Neural progenitor cell (in vitro differentiated cells): ENCODE results near the gene PRR33. TPM values are rescaled to one million over a fixed set of nuclear protein-coding genes. Genes with fewer than 3 reads are reported as not detected.

ENCODE experiments used
- DNase-seq: peaks from one replicate; pipeline ENCODE4 v3.0.0-alpha.2; 2016; ENCODE audit warnings: low spot score
- H2AFZ ChIP-seq: fragments of 200-600 bp; sonication (generic); replicated peaks from 2 replicates; pipeline ENCODE4 v1.6.1; 2016; ENCODE audit warnings: antibody characterized with exemption
- H3F3A ChIP-seq: fragments of 200-600 bp; sonication (generic); 2 replicates; pipeline ENCODE4 v1.6.1; 2016; ENCODE audit warnings: antibody characterized with exemption, low read depth
- H3K27ac ChIP-seq: fragments of 200-600 bp; sonication (generic); 2 replicates; pipeline ENCODE4 v1.5.1; 2016; ENCODE audit warnings: mild to moderate bottlenecking
- H3K27me3 ChIP-seq: fragments of 200-600 bp; sonication (generic); 2 replicates; pipeline ENCODE4 v1.6.1; 2016; ENCODE audit warnings: mild to moderate bottlenecking, moderate library complexity
- H3K36me3 ChIP-seq: fragments of 200-600 bp; sonication (generic); 2 replicates; pipeline ENCODE4 v1.5.1; 2016
- H3K4me1 ChIP-seq: fragments of 200-600 bp; sonication (generic); 2 replicates; pipeline ENCODE4 v1.6.1; 2016; ENCODE audit warnings: mixed run types
- H3K4me2 ChIP-seq: fragments of 200-600 bp; sonication (generic); 2 replicates; pipeline ENCODE4 v1.6.1; 2016
- H3K4me3 ChIP-seq: fragments of 200-600 bp; sonication (generic); 2 replicates; pipeline ENCODE4 v1.5.1; 2016
- H3K79me2 ChIP-seq: fragments of 200-600 bp; sonication (generic); 2 replicates; pipeline ENCODE4 v1.6.1; 2016; ENCODE audit warnings: low read depth
- H3K9ac ChIP-seq: fragments of 200-600 bp; sonication (generic); 2 replicates; pipeline ENCODE4 v1.6.1; 2016
- H3K9me3 ChIP-seq: fragments of 200-600 bp; sonication (generic); 2 replicates; pipeline ENCODE4 v1.5.1; 2016; ENCODE audit warnings: low read depth
- H4K20me1 ChIP-seq: fragments of 200-600 bp; sonication (generic); 2 replicates; pipeline ENCODE4 v1.6.1; 2016; ENCODE audit warnings: low read depth
- H3K27ac Mint-ChIP-seq: 3 replicates; pipeline ENCODE4 v1.8.0; 2021; ENCODE audit warnings: mixed read lengths
- H3K27me3 Mint-ChIP-seq: 2 replicates; pipeline ENCODE4 v1.8.0; 2022; ENCODE audit warnings: low read depth, mild to moderate bottlenecking, inconsistent platforms, moderate library complexity, mixed read lengths; ENCODE audit not compliant: insufficient read depth
- H3K36me3 Mint-ChIP-seq: 3 replicates; pipeline ENCODE4 v1.8.0; 2021; ENCODE audit warnings: mixed read lengths
- H3K4me1 Mint-ChIP-seq: 3 replicates; pipeline ENCODE4 v1.8.0; 2021; ENCODE audit warnings: mixed read lengths
- H3K4me3 Mint-ChIP-seq: 3 replicates; pipeline ENCODE4 v1.8.0; 2021; ENCODE audit warnings: mild to moderate bottlenecking, moderate library complexity, mixed read lengths
- H3K9me3 Mint-ChIP-seq: 3 replicates; pipeline ENCODE4 v1.8.0; 2020; ENCODE audit warnings: mixed read lengths
- CTCF ChIP-seq: fragments of 200-600 bp; sonication (generic); IDR thresholded peaks from 2 replicates; pipeline ENCODE4 v1.5.1; 2017; ENCODE audit warnings: antibody characterized with exemption, mild to moderate bottlenecking
- EZH2 ChIP-seq: fragments of 200-600 bp; sonication (generic); IDR thresholded peaks from 2 replicates; pipeline ENCODE4 v1.6.1; 2017; ENCODE audit warnings: antibody characterized with exemption, mild to moderate bottlenecking, moderate library complexity
- EZH2phosphoT487 ChIP-seq: fragments of 200-600 bp; sonication (generic); IDR thresholded peaks from 2 replicates; pipeline ENCODE4 v1.6.1; 2017; ENCODE audit warnings: antibody characterized with exemption
- total RNA-seq: library from RNA; depleted of rRNA; stranded (reverse); fragments of >200 nt; gene quantifications from 2 replicates; pipeline ENCODE4 v1.2.3, GENCODE V29; 2015; ENCODE audit warnings: low replicate concordance

The PRR33 gene
- total RNA-seq, 1 donor from 2014 or later, result not detected

- H4K20me1 ChIP-seq, result no peaks in the 10 kb centered on the region
- no peak for TF ChIP-seq EZH2
- TF ChIP-seq CTCF, result no peak
- TF ChIP-seq EZH2phosphoT487, result no peak
- H2AFZ ChIP-seq, result peak overlapping the region; percentile 88
- no peak overlapping the region for H3K27ac ChIP-seq
- no peaks in the 10 kb centered on the region for H3K79me2 ChIP-seq
- Mint-ChIP-seq H3K27ac (no peak overlapping the region), H3K9me3 (no peaks in the 10 kb centered on the region), H3K36me3 (no peaks in the 10 kb centered on the region), H3K27me3 (peaks cover 3% of the 10 kb centered on the region), H3K4me1 (peaks cover 10% of the 10 kb centered on the region), H3K4me3 (no peak overlapping the region)
- no peaks in the 10 kb centered on the region for H3K9me3 ChIP-seq
- no peak overlapping the region for H3K9ac ChIP-seq
- no peak for DNase-seq
- H3F3A ChIP-seq, result no peaks in the 10 kb centered on the region
- H3K36me3 ChIP-seq, result no peaks in the 10 kb centered on the region
- no peak overlapping the region for H3K4me3 ChIP-seq
- peaks cover 6% of the 10 kb centered on the region for H3K4me1 ChIP-seq
- H3K27me3 ChIP-seq, result no peaks in the 10 kb centered on the region
- no peak overlapping the region for H3K4me2 ChIP-seq
Measured at GRCh38 chr11:1906181-1906580, 14.5 kb upstream of the PRR33 start.

- Histone ChIP-seq H2AFZ (no peak overlapping the region), H3F3A (no peaks in the 10 kb centered on the region), H3K4me1 (no peaks in the 10 kb centered on the region), H3K36me3 (no peaks in the 10 kb centered on the region), H3K9me3 (no peaks in the 10 kb centered on the region), H3K4me2 (no peak overlapping the region), H3K79me2 (no peaks in the 10 kb centered on the region), H3K27ac (no peak overlapping the region), H4K20me1 (no peaks in the 10 kb centered on the region), H3K4me3 (no peak overlapping the region), H3K27me3 (no peaks in the 10 kb centered on the region), H3K9ac (no peak overlapping the region)
- peaks cover 4% of the 10 kb centered on the region for H3K27me3 Mint-ChIP-seq
- no peaks in the 10 kb centered on the region for H3K36me3 Mint-ChIP-seq
- H3K4me3 Mint-ChIP-seq, result no peak overlapping the region
- TF ChIP-seq CTCF, result no peak
- TF ChIP-seq EZH2phosphoT487, result no peak
- TF ChIP-seq EZH2, result no peak
- no peak for DNase-seq
- H3K9me3 Mint-ChIP-seq, result no peaks in the 10 kb centered on the region
- no peaks in the 10 kb centered on the region for H3K4me1 Mint-ChIP-seq
- no peak overlapping the region for H3K27ac Mint-ChIP-seq
Measured at GRCh38 chr11:1899686-1900085, 8.0 kb upstream of the PRR33 start.

GRCh38 chr11:1899090-1899489 lies 7.4 kb upstream of the PRR33 start:
- Mint-ChIP-seq H3K4me1 (no peaks in the 10 kb centered on the region), H3K27ac (no peak overlapping the region), H3K4me3 (no peak overlapping the region), H3K27me3 (peaks cover 6% of the 10 kb centered on the region), H3K36me3 (no peaks in the 10 kb centered on the region), H3K9me3 (no peaks in the 10 kb centered on the region)
- H3K79me2 ChIP-seq, result no peaks in the 10 kb centered on the region
- DNase-seq, result no peak
- H3K27ac ChIP-seq, result no peak overlapping the region
- no peak overlapping the region for H2AFZ ChIP-seq
- H3K9ac ChIP-seq, result no peak overlapping the region
- H3F3A ChIP-seq, result no peaks in the 10 kb centered on the region
- H3K36me3 ChIP-seq, result no peaks in the 10 kb centered on the region
- H3K9me3 ChIP-seq, result no peaks in the 10 kb centered on the region
- TF ChIP-seq EZH2 (no peak), CTCF (no peak)
- H3K4me3 ChIP-seq, result no peak overlapping the region
- no peak overlapping the region for H3K4me2 ChIP-seq
- no peaks in the 10 kb centered on the region for H4K20me1 ChIP-seq
- no peaks in the 10 kb centered on the region for H3K27me3 ChIP-seq
- no peaks in the 10 kb centered on the region for H3K4me1 ChIP-seq

- Mint-ChIP-seq H3K4me1 (no peaks in the 10 kb centered on the region), H3K27me3 (peaks cover 5% of the 10 kb centered on the region), H3K36me3 (no peaks in the 10 kb centered on the region), H3K27ac (no peak overlapping the region), H3K9me3 (no peaks in the 10 kb centered on the region), H3K4me3 (no peak overlapping the region)
- Histone ChIP-seq H3K9ac (no peak overlapping the region), H3K9me3 (no peaks in the 10 kb centered on the region), H2AFZ (no peak overlapping the region), H3K27ac (no peak overlapping the region), H3K27me3 (no peaks in the 10 kb centered on the region), H3F3A (no peaks in the 10 kb centered on the region), H3K79me2 (no peaks in the 10 kb centered on the region), H3K4me1 (no peaks in the 10 kb centered on the region), H3K4me3 (no peak overlapping the region), H4K20me1 (no peaks in the 10 kb centered on the region), H3K4me2 (no peak overlapping the region), H3K36me3 (no peaks in the 10 kb centered on the region)
- TF ChIP-seq EZH2, result no peak
- TF ChIP-seq CTCF, result no peak
- no peak for TF ChIP-seq EZH2phosphoT487
- no peak for DNase-seq
Measured at GRCh38 chr11:1896923-1897322, 5.2 kb upstream of the PRR33 start.
